ENCODE measurements around the gene MYO3B. TPM values are rescaled to one million over a fixed set of nuclear protein-coding genes. Genes with fewer than 3 reads are reported as not detected.

Gene MYO3B
- polyA plus RNA-seq, 1 of the 3 experiments (the other 2 are of a cell fraction), result not detected

Small RNAs within 50 kb of the gene (small RNA-seq; reads per million reads assigned to genes)
- gene RF02271, result 0 reads per million in 7 experiments

Data from SK-N-SH (cell line).